Umbilical cord (tissue), 2 donors: ENCODE results near the gene INSYN1. TPM values are rescaled to one million over a fixed set of nuclear protein-coding genes. Genes with fewer than 3 reads are reported as not detected.
"Not testable (repeated sequence)": the region's sequence is repeated elsewhere in the genome, so short reads cannot be mapped to it uniquely, and the experiment has no call there.

Experiments
- DNase-seq: peaks from one replicate; pipeline ENCODE4 v3.0.0-alpha.2; 2015; ENCODE audit warnings: low spot score
- total RNA-seq: library from RNA; depleted of rRNA; stranded (reverse); fragments of >200 nt; gene quantifications from one replicate; pipeline ENCODE4 v1.2.3, GENCODE V29; 2014; ENCODE audit warnings: low replicate concordance; ENCODE audit not compliant: insufficient read depth

INSYN1 gene
- total RNA-seq, 1 donor from 2014 or later: 9.6 TPM

DNA sequence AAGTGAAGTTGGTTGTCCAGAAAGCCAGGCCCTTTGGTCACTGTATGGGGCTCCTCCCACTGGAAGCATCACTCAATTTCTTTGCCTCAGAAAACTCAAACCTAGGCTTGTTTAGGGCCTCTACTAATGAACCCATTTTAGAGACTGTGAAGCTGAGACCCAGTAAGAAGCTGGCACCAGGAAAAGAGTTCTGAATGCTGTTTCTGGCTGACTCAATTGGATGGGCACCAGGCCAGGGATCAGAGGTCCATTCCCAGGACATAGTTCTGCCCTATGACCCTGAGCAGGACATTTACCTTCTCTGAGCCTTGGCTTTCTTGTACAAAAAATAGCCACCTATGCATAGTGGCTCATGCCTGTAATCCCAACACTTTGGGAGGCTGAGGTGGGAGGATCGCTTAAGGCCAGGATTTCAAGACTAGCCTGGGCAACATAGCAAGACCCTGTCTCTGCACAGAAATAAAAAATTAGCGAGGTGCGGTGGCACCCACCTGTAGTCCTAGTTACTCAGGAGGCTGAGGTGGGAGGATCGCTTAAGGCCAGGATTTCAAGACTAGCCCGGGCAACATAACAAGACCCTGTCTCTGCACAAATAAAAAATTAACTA, 38.4 kb downstream of the INSYN1 start:
- DNase-seq: no peak

DNA sequence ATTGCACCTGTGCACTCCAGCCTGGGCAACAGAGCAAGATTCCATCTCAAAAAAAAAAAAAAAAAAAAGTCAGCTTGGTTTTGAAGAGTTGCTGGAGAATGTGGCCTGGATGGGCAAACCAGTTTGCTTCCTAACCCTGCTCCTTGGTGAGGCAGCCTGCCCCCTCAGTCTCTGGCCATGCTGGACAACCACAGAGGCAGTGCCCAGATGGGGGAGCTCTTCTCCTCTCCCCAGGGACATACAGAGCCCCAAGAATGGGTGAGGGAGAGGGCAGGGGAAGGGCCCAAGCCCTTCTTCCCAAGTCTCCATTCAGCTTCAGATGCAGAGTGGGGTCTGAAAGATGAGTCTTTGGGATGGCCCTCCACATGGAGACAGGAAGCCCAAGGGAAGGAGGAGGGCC, 41.0 kb downstream of the INSYN1 start:
- DNase-seq: no peak

DNA sequence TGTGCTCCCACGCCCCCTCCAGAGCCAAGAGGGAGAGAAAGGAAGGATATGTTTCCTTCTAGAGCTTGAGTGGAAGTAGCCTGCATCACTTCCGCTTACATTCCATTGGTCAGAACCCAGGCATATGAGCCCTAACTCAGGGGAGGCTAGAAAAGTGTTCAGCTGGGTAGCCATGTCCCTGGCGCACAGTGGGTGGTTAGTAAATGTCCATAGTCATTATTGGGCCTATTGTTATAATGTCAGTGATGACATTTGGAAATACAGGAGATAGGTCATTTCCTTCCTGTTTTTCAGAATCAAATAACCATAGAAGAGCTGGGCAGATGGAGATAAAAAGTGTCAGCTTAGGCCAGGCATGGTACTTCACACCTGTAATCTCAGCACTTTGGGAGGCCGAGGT, 41.6 kb downstream of the INSYN1 start:
- no peak for DNase-seq

DNA sequence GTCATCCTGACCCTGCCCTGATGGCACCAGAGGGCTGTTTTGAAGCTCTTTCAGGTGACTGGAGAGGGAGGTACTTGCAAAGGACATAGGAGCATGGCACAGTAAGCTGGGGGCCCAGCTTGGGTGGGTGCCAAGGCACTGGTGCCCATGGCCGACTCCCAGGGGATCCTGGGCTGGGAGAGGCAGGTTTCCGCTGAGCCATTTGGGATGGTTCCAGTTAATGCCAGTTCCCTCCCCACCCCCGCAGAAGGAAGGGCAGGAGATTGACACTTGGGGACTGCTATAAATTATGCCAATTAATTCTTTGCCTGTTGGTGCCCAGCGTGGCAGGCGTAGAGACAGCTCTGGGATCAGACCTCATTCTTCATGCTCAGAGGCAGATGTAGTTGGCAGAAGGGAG, 42.8 kb downstream of the INSYN1 start:
- no peak for DNase-seq

DNA sequence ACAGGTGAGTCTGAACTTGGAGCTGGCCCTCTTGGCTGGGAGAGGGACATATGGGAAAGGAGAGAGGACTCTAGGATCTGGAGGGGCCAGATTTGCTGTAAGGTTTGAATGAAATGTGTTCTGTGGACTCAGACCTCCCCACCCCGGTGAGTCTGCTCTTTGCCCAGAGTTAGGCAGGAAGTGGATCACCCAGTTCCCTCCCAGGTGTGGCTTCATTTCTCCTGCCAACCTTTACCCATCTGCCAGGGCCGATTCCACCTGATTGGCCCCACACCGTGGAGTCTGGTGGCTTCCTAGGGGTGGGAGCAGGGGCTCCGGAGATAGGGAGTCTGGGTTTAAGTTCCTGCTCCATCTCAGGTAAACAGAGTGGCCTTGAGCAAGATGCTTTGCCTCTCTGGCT, 43.5 kb downstream of the INSYN1 start:
- no peak for DNase-seq

DNA sequence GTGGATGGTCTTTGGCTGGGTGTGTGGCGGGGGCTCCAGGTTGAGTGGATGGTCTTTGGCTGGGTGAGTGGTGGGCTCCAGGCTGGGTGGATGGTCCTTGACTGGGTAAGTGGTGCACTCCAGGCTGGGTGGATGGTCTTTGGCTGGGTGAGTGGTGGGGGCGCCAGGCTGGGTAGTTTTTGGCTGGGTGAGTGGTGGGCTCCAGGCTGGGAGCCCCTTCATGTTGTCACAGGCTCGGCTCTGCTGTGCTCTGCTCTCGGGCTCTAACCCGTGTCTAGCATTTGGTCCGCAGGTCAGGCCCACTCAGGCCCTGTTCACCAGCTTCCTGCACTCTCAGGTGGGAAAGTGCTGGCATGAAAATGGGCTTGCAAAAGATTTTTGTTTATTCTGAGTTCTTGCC, 43.9 kb downstream of the INSYN1 start:
- DNase-seq: no peak

DNA sequence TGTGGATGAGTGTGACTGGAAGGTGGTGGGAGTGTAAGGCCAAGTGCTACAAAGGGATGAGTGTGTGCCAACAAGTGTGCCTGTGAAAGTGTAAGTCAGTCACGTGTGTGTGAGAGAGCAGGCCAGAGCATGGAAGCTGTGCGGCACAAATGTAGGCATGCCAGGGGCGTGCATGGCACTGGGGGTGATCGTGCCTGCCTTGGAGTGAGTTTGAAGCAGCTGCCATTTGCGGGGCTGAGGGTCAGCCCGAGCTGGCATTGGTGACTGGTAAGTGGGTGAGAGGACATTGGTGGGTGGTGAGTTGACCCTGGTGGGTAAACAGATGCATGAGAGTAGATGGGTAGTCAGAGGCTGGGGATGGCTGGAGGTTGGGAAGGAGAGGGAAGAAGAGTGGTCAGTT, 44.5 kb downstream of the INSYN1 start:
- no peak for DNase-seq

DNA sequence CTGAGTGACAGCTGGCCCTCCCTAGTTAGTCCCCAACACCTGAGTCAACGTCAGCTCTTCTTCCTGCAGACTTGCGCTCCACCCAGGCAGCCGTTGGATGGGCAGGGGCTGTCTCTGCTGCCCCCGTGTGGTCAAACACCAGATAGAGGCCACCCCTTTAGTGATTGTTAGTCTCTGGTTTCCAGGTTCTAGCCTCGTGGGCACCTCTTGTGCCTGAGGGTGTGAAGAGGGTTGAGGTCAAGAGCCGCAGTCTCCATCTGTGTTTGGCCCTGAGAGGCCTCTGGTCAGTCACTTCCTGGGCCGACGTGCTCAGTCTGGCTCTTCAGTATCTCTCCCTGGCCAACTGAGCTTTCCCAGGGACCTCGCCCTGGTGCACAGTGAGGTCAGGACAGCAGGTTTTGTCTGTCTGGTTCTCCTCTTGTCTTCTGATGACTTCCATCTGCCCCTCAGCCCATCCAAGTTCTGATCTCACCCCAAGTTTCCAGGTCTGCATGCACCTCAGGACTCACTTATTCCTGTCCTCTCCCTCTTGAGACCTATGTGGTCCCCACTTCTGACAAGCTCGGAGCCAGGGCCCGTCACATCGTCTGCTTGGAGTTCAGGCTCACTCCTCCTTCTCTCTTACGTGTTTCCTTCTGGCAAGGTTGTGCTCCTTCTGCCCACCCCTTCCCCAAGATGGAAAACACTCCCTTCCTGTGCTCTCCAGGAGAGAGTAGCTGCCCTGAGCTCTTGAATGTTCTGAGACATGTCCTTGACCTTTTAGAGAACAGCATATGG, 48.1 kb downstream of the INSYN1 start:
- DNase-seq: peak; percentile 49

DNA sequence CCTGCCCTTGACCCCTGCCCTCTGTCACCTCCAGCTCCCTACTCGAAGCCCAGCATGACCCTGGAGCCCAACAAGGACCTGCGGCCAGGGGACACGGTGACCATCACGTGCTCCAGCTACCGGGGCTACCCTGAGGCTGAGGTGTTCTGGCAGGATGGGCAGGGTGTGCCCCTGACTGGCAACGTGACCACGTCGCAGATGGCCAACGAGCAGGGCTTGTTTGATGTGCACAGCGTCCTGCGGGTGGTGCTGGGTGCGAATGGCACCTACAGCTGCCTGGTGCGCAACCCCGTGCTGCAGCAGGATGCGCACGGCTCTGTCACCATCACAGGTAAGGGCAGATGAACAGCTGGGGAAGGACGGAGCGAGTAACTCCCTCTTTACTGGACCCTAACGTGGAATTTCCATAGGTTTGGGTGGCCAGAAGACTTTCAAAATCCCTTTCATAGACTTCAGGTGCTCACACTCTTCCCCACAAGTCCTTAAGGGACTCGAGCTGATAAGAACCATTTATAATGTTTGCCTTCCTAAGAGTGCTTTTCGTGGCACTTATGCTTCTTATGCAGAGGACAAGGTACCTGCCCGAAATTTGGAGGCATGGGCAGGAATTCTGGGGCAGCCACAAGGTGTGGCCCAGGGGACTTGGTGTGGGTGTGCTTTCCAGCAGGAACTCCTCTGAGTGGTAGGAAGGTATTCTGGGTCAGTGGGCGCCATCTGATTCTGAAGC, 48.8 kb downstream of the INSYN1 start:
- not testable (repeated sequence) for DNase-seq

DNA sequence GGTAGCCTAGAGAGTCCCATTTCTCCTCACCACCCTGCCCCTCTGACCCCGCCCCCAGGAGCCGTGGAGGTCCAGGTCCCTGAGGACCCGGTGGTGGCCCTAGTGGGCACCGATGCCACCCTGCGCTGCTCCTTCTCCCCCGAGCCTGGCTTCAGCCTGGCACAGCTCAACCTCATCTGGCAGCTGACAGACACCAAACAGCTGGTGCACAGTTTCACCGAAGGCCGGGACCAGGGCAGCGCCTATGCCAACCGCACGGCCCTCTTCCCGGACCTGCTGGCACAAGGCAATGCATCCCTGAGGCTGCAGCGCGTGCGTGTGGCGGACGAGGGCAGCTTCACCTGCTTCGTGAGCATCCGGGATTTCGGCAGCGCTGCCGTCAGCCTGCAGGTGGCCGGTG, 49.5 kb downstream of the INSYN1 start:
- DNase-seq: not testable (repeated sequence)

DNA sequence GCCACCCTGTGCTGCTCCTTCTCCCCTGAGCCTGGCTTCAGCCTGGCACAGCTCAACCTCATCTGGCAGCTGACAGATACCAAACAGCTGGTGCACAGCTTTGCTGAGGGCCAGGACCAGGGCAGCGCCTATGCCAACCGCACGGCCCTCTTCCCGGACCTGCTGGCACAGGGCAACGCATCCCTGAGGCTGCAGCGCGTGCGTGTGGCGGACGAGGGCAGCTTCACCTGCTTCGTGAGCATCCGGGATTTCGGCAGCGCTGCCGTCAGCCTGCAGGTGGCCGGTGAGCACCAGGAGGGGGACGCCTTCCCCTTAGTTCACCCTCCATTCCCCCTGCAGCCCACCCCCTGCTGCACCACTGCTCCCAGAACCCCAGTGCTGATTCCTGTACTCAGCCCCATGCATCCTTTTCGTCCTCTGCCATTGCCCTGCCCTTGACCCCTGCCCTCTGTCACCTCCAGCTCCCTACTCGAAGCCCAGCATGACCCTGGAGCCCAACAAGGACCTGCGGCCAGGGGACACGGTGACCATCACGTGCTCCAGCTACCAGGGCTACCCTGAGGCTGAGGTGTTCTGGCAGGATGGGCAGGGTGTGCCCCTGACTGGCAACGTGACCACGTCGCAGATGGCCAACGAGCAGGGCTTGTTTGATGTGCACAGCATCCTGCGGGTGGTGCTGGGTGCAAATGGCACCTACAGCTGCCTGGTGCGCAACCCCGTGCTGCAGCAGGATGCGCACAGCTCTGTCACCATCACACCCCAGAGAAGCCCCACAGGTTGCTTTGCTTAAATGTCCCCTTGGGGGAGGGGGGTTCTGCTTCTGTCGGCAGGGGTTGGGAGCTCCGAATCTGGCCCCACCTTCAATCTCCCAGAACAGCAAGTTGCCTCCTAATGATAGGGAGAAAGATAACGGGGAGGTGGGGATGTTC, 50.6 kb downstream of the INSYN1 start:
- not testable (repeated sequence) for DNase-seq

DNA sequence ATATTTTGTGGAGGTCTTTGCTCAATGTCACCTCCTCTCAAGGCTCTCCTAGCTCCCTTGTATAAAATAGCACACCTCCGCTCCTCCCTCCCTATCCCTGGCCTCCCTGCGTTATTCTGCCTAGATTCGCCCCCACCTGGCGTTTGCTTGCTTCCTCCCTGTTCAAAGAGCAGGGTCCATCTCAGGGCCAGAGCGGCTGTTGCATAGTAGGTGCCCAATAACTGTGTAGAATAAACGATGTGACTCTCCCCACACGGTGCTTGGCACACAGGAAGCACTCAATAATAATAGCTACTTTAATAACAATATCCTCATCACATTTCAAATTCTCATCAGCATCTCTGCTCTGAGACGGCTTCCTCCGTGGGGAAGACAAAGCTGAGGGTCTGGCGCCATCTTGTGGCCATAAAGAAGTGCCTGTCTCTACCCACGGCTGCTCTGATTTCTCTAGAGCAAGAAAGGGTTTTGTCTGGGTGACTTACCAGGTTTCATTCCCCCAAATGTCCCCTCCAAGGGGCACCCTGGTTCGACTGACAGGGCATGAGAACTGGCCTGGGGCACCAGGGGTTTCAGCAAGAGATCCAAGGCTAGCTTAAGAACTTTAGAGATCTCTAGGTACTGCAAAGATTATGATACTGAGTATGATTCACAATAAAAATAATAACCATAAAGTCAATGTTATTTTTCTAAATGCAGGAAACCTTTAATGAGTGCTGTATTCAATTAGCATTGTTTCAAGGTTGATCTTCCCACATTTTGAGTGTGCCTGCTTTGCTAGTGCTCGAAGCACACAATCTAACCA, 52.9 kb downstream of the INSYN1 start:
- DNase-seq: peak; percentile 88

DNA sequence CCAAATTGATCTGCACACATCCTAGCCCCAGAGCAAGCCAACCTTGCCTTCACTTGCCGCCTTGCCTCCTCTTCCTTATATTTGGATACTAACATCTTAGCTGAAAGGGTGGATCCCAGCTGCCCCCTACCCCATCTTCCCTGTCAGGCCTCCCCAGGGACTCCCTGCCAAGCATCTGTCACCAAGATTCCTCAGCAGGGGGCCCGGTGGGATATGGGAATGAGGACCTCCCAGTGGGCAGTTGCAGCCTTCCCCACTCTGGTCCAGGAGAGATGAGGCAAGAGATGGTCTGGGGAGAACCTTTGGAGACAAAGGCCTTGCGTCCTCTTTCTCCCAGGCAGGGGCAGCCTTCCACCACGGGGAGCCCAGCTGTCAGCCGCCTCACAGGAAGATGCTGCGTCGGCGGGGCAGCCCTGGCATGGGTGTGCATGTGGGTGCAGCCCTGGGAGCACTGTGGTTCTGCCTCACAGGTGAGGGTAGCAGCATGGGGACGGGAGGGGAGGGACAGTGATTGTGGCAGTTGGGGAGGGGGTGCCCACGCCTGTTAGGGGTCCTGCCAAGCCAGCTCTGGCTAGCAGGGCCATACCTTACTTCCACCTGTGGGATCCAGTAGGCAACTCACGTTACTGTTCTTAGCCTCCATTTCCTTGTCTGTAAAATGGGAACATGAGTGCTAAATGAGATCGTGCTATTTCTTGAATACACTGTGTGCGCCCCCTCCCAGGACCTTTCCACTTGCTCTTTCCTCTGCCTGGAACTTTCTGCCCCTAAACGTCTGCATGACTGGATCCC, 53.7 kb downstream of the INSYN1 start:
- no peak for DNase-seq

DNA sequence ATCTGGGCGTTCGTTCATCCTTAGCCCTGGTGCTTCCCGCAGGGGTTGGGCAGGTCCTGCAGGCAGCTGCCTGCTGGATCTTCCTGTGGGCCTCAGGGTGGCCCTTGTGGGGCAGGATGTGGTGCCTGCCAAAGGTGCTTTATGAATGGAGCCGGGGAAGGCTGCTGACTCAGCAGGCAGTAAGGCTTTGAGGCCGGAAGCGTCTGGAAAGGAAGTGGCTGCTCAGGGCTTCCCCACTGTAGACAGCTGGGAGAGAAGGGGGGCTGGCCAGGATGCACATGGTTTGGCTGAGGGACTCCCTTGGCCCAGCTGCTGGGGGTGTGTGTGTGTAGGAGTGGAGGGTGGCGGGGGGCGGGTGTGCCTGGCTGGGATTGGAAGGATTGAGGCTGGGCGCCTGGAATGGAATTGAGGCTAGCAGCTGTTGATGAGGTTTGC, 56.1 kb downstream of the INSYN1 start:
- DNase-seq: peak; percentile 98

DNA sequence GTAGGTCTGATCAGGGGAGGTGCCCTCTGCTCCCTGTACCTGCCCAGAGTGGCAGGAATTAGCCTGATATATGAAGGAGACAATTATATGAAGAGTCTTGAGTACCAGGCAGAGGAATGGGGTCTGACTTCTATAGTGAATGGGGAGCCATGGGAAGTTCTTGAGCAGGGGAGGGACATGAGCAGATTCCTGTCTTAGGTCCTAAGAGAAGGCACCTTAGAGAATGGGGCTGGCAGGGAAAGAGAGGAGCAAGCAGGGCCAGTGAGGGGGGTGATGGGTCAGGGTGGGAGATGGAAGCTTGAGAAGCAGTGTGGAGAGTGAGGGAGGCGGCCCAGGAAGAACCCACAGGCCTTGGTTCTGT, 56.5 kb downstream of the INSYN1 start:
- no peak for DNase-seq

DNA sequence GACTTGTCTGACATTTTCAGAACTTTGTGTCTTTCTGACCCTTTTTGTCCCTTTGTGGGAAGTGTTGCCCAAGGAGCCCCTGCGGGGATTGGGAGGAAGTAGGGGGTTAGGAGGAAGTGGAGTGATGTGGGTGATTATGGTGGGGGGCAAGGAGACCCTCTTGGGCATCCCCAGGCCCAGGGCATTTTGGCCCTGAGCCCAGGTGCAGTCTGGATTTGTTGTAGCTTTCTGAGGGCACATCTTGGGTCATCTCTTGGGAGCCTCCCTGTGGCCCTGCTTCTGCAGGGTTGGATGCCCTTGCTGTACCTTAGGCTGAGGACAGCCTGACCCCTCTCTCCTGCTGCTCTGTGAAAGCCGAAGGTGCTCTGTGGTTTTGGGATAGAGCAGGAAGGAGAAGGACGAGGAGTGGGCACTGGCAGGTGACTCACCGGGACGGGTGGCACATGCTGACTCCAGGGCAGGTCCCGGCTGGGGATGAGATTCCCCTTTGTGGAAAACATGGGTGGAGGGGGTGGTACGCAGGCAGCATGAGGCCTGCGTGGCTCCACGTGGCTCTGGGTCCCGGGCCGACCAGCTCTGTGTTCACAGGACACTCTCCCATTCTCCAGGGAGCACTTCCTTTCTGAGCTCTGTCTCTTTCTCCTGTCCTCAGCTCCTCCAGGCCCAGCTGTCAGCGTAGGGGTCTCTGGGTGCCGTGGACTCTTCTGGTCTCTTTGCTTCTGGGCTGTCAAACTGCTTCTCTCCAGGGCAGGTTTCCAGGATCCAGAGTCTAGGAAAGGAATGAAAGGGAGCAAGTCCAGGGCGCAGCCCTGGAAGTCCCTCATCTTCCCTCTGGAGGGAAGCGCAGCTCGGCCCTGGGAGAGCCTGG, 57.1 kb downstream of the INSYN1 start:
- DNase-seq: no peak

DNA sequence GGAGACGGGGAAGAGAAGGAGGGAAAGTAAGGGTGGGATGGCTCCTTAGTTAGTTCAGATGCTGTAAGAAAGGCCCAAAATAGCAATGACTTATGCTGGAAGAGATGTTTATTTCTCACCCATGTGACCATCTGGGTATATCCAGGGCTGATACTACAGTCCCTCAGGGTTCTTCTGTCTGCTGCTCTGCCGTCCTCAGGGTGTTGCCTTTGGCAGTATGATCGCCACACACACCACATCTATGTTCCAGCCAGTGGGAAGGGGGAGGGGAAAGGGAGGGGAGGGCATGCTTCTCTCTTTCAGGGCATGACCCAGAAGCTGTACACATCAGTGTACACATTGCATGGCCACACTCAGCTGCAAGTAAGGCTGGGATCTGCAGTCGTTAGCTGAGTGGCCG, 58.7 kb downstream of the INSYN1 start:
- DNase-seq: peak; percentile 22

DNA sequence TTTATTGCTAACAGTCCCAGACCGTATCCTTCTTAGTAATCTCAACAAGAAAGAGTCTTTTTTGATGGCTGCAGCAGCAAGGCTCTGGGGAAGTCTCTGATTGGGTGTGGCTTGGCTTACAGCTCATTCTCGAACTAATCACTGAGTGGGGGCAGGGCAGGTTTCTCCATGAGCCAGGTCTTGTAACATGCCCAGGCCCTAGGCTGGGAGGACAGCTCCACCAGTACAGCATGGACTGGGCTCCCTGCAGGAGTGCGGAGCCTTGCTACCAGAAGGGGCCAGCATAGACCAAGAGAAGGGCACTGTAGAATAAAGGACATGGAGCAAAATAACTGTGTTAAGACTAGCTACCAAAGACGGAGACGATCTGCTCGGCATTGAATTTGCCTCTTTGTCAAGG, 61.8 kb downstream of the INSYN1 start:
- DNase-seq: peak; percentile 84

DNA sequence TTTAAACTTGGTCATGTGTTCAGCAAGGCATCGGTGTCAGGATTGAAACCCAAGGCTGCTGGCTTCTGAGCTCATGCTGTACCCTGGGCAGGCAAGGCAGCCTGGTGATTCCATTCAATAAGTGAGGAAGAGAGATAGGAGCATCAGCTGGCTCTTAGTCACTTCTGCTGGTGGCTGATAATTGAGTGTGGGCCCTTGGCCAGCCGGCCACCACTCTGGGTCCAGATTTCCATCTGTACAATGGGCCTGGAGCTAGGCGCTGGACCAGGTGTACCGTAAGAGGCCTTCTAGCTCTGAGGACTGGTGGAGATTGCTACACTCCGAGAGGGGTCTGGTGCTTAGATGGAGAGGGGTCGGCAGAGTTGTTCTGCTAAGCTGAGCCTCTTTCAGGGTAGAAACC, 64.7 kb downstream of the INSYN1 start:
- no peak for DNase-seq
